ENCODE data around the gene RPS3A. TPM values are rescaled to one million over a fixed set of nuclear protein-coding genes. Genes with fewer than 3 reads are reported as not detected.

The RPS3A gene
- total RNA-seq, 1 experiment from 2014 or later: 1,868 TPM

DNA sequence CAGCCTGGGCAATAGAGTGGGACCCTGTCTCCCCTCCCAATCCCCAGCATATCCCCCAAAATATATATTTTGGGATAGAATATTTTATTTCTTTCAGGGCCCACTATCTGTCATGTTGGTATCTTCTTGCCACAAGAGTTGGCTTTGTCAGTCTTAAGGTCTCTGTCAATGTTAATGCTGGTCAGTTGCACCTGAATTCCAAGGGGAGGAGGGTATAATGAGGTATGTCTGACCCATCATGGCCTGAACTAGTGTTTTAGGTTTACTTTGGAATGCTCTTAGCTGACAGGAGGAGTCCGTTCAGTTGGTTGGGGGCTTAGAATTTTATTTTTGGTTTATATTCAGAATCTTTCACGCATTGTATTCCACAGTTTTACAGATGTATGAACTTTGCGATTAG lies 6.2 kb upstream of the RPS3A start:
- TF ChIP-seq, protein P1, sequence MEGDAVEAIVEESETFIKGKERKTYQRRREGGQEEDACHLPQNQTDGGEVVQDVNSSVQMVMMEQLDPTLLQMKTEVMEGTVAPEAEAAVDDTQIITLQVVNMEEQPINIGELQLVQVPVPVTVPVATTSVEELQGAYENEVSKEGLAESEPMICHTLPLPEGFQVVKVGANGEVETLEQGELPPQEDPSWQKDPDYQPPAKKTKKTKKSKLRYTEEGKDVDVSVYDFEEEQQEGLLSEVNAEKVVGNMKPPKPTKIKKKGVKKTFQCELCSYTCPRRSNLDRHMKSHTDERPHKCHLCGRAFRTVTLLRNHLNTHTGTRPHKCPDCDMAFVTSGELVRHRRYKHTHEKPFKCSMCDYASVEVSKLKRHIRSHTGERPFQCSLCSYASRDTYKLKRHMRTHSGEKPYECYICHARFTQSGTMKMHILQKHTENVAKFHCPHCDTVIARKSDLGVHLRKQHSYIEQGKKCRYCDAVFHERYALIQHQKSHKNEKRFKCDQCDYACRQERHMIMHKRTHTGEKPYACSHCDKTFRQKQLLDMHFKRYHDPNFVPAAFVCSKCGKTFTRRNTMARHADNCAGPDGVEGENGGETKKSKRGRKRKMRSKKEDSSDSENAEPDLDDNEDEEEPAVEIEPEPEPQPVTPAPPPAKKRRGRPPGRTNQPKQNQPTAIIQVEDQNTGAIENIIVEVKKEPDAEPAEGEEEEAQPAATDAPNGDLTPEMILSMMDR (IDR thresholded peaks at IDR 0.05; ENCODE audit: insufficient read depth in 1 of 2, low read depth in 1 of 2, low read length in 1 of 2, severe bottlenecking in 1 of 2, unreplicated experiment in 1 of 2): no peak
- Mint-ChIP-seq H3K27ac (ENCODE audit: unreplicated experiment) (no peak overlapping the region), H3K4me1 (ENCODE audit: low read depth, unreplicated experiment) (peaks cover 8% of the 10 kb centered on the region), H3K27me3 (ENCODE audit: insufficient read depth, unreplicated experiment) (no peaks in the 10 kb centered on the region), H3K36me3 (ENCODE audit: insufficient read depth, unreplicated experiment) (no peaks in the 10 kb centered on the region), H3K9me3 (ENCODE audit: unreplicated experiment) (no peaks in the 10 kb centered on the region), H3K4me3 (ENCODE audit: unreplicated experiment) (no peak overlapping the region)
- no TSS peak for BruUV-seq (replicated peaks)
- no peaks in the 10 kb centered on the region; the same call in 1 of the 2 replicates for H3K36me3 ChIP-seq (ENCODE audit: control insufficient read depth, insufficient read depth, low read length)
- intact Hi-C loops (cut with micrococcal nuclease; ENCODE audit: unreplicated experiment): no loop called here
- no peak overlapping the region for H3K4me3 ChIP-seq (ENCODE audit: low read depth, low read length)
- CTCF ChIA-PET: no interaction called here
- no peaks in the 10 kb centered on the region for H3K27me3 ChIP-seq (replicated peaks; ENCODE audit: control insufficient read depth, insufficient read depth, low read length)
- no peak for DNase-seq
- peaks cover 25% of the 10 kb centered on the region for H3K4me1 ChIP-seq
- POLR2A ChIA-PET: no interaction called here
- H3K9me3 ChIP-seq: no peaks in the 10 kb centered on the region

DNA sequence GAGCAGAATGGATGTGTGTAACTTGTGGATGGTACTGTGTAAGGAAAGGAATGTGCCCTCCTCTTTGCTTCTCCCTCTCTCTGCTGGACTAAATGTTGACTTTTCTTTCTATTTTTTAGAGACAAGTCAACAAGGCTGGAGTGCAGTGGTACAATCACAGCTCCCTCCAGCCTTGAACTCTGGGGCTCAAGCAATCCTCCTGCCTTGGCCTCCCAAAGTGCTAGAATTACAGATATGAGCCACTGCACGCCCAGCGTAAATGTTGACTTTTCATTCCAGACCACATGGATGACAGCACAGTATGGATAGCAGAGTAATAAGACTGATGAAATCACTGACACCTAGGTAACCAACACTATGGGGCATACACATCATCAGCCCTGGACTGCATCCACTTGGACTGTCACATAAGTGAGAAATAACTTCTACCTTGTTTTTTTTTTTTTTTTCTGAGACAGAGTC lies 5.1 kb upstream of the RPS3A start:
- intact Hi-C loops (cut with micrococcal nuclease; ENCODE audit: unreplicated experiment): no loop called here
- Histone ChIP-seq H3K4me1 (peaks cover 25% of the 10 kb centered on the region), H3K36me3 (ENCODE audit: control insufficient read depth, insufficient read depth, low read length) (no peaks in the 10 kb centered on the region; the same call in 1 of the 2 replicates), H3K9me3 (no peaks in the 10 kb centered on the region), H3K4me3 (ENCODE audit: low read depth, low read length) (no peak overlapping the region), H3K27me3 (replicated peaks; ENCODE audit: control insufficient read depth, insufficient read depth, low read length) (no peaks in the 10 kb centered on the region)
- Mint-ChIP-seq H3K27ac (ENCODE audit: unreplicated experiment) (no peak overlapping the region), H3K27me3 (ENCODE audit: insufficient read depth, unreplicated experiment) (no peaks in the 10 kb centered on the region), H3K4me3 (ENCODE audit: unreplicated experiment) (no peak overlapping the region), H3K36me3 (ENCODE audit: insufficient read depth, unreplicated experiment) (peaks cover 4% of the 10 kb centered on the region), H3K9me3 (ENCODE audit: unreplicated experiment) (no peaks in the 10 kb centered on the region), H3K4me1 (ENCODE audit: low read depth, unreplicated experiment) (peaks cover 8% of the 10 kb centered on the region)
- ChIA-PET POLR2A (no interaction called here), CTCF (no interaction called here)
- no TSS peak for BruUV-seq (replicated peaks)
- TF ChIP-seq, protein P1 (IDR thresholded peaks at IDR 0.05; ENCODE audit: insufficient read depth in 1 of 2, low read depth in 1 of 2, low read length in 1 of 2, severe bottlenecking in 1 of 2, unreplicated experiment in 1 of 2): no peak
- DNase-seq: no peak

DNA sequence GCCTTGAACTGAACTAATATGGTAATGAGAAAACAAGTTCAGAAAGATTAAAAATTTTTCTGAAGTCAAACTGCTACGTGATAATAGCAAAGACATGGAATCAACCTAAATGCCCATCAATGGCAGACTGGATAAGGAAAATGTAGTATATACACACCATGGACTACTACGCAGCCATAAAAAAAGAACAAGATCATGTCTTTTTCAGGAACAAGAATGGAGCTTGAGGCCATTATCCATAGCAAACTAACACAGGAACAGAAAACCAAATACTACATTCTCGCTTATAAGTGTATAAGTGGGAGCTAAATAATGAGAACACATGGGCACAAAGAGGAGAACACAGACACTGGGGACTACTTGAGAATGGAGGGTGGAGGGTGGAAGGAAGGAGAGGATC lies 4.3 kb upstream of the RPS3A start:
- H3K9me3 Mint-ChIP-seq (ENCODE audit: unreplicated experiment): no peaks in the 10 kb centered on the region
- peaks cover 8% of the 10 kb centered on the region for H3K4me1 Mint-ChIP-seq (ENCODE audit: low read depth, unreplicated experiment)
- ChIA-PET POLR2A (interaction anchor here (0.6 kb wide), 2 partner anchors 78 to 313 kb away, joined by 5 to 7 read pairs; no protein-coding TSS in a partner anchor), CTCF (no interaction called here)
- H3K36me3 Mint-ChIP-seq (ENCODE audit: insufficient read depth, unreplicated experiment): peaks cover 12% of the 10 kb centered on the region
- no TSS peak for BruUV-seq (replicated peaks)
- Histone ChIP-seq H3K4me1 (peaks cover 25% of the 10 kb centered on the region), H3K36me3 (ENCODE audit: control insufficient read depth, insufficient read depth, low read length) (peaks cover 2% of the 10 kb centered on the region; the same call in 1 of the 2 replicates), H3K27me3 (replicated peaks; ENCODE audit: control insufficient read depth, insufficient read depth, low read length) (no peaks in the 10 kb centered on the region), H3K9me3 (no peaks in the 10 kb centered on the region), H3K4me3 (ENCODE audit: low read depth, low read length) (no peak overlapping the region)
- intact Hi-C loops (cut with micrococcal nuclease; ENCODE audit: unreplicated experiment): no loop called here
- no peaks in the 10 kb centered on the region for H3K27me3 Mint-ChIP-seq (ENCODE audit: insufficient read depth, unreplicated experiment)
- no peak for DNase-seq
- H3K4me3 Mint-ChIP-seq (ENCODE audit: unreplicated experiment): no peak overlapping the region
- no peak overlapping the region for H3K27ac Mint-ChIP-seq (ENCODE audit: unreplicated experiment)
- TF ChIP-seq, protein P1 (IDR thresholded peaks at IDR 0.05; ENCODE audit: insufficient read depth in 1 of 2, low read depth in 1 of 2, low read length in 1 of 2, severe bottlenecking in 1 of 2, unreplicated experiment in 1 of 2): no peak
